Heart left ventricle (tissue), 13 donors: ENCODE measurements around the gene TEX101.

Experiments used
- CTCF ChIP-seq, 12 donors: fragments of 200-600 bp; sonication (generic) in 4 of 12; IDR thresholded peaks; one replicate each; pipeline versions ENCODE4 v1.5.0 to v1.8.0; 2018 to 2022; ENCODE audit warnings: antibody characterized with exemption in 12 of 12, mild to moderate bottlenecking in 5 of 12
- POLR2A ChIP-seq, 2 donors: fragments of 450-650 bp; IDR thresholded peaks; one replicate each; pipeline ENCODE4 v1.6.1; 2017; ENCODE audit warnings: antibody characterized with exemption in 2 of 2, mild to moderate bottlenecking in 2 of 2, moderate library complexity in 2 of 2
- donor health status: ischemic (EF 13 %, LVEDD 7.1; RV severe dilation, severe dysfunction).
- donor health status: DM: no; HTN: yes; CAD: no.
- donor health status: DM: no; HTN: no; CAD: no.
- donor health status: ischemic (EF 25% LVEDD 6.9; RV normal size, moderate dysfunction).
- donor health status: ischemic (EF 25% LVEDD 5.7; RV mildly dilated, moderate dysfunction).
- donor health status: ischemic (EF 35%, LVEDD 5.7; RV mildly dilated, moderate dysfunction).
- donor health status: nonischemic (EF 11% LVEDD 7.7; RV severe dilation, severe dysfunction).
- donor health status: DM: yes; HTN: yes; CAD: no.
- donor health status: PGD.
- donor health status: ischemic (EF 29% LVEDD 5.4; RV normal size, mild dysfunction).
- donor health status: nonischemic (EF 23%, LVEDD 6.1; RV moderate dilation, normal function).

GRCh38 chr19:43416951-43417623 lies 2.4 kb downstream of the TEX101 start:
- TF ChIP-seq CTCF (IDR thresholded peaks at IDR 0.05) (no peak), POLR2A (IDR thresholded peaks at IDR 0.05) (no peak)
